RWPE1 (cell line): ENCODE data around the gene OR4D6.

Experiments
- CTCF ChIA-PET: fragments of 350-600 bp; sonication (Branson Sonifier 250); formaldehyde crosslinking; extraction: SDS; loops from one replicate; lab custom pipeline; 2021; lab: Yijun Ruan, JAX
- POLR2A ChIA-PET: fragments of 400-600 bp; formaldehyde crosslinking; extraction: SDS; loops from one replicate; lab custom pipeline; 2020; ENCODE audit warnings: antibody characterized with exemption; ENCODE audit not compliant: low non-redundant PET; lab: Yijun Ruan, JAX
- DNase-seq: peaks from one replicate; pipeline ENCODE4 v3.0.0; 2012; ENCODE audit warnings: low spot score
- H3K27ac ChIP-seq: fragments of 450-650 bp; 2 replicates; pipeline ENCODE4 v1.5.1; 2017
- CTCF ChIP-seq: fragments of 450-650 bp; conservative IDR thresholded peaks from 2 replicates; pipeline ENCODE4 v1.5.1; 2017; ENCODE audit warnings: low read depth, mild to moderate bottlenecking

Gene OR4D6

GRCh38 chr11:59479906-59480305, 23.1 kb downstream of the OR4D6 start:
- POLR2A ChIA-PET, result no interaction called here
- no peak for DNase-seq
- H3K27ac ChIP-seq, result no peak overlapping the region
- no peak for TF ChIP-seq CTCF
- CTCF ChIA-PET, result no interaction called here

DNA sequence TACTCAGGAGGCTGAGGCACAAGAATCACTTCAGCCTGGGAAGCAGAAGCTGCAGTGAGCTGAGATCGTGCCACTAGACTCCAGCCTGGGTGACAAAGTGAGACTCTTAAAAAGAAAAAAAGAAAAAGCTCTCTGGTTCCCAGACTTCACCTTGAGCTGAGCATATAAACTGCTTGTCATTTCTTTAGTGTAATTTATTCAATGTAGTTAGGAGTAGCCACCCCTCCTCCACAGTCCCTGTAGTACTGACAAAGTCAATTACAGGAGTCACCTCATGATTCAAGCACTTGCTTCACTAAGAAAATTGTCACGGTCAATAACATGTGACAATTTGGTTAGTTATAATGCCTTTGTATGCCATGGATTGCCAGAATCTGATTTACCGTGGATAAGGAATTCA, 23.6 kb downstream of the OR4D6 start:
- CTCF ChIA-PET, result no interaction called here
- POLR2A ChIA-PET, result no interaction called here
- TF ChIP-seq CTCF, result no peak

DNA sequence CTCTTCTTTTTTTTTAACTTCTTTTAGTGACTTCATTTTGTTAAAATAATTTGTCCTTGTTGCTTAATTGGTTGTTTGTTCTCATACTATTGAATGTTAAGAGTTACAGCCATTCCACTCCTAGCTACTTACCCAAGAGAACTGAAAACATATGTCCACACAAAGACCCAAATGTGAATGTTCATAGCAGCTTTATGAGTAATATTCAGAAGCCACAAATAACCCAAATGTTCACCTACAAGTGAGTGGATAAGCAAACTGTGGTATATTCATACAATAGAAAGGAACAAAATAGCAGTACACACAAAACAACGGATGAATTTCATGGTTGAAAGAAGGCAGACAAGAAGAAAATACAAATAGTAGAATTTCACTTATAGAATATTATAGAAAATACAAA, 45.2 kb downstream of the OR4D6 start:
- H3K27ac ChIP-seq, result no peak overlapping the region
- TF ChIP-seq CTCF, result no peak
- ChIA-PET CTCF (no interaction called here), POLR2A (no interaction called here)
- no peak for DNase-seq

More for the DNA sequence above, 23.6 kb downstream of the OR4D6 start:
- no peak for DNase-seq
- no peak overlapping the region for H3K27ac ChIP-seq

- POLR2A ChIA-PET, result no interaction called here
- CTCF ChIA-PET, result no interaction called here
Observed at GRCh38 chr11:59503276-59503675, 46.5 kb downstream of the OR4D6 start, which contains the start of gene OR4D11. Gene OR4D11 (plus strand): TSS chr11:59503576. CDS start chr11:59503576, 0 bp downstream.

More at GRCh38 chr11:59503276-59503675, 46.5 kb downstream of the OR4D6 start, which contains the start of gene OR4D11:
- no peak within 1 kb of the TSS for H3K27ac ChIP-seq
- no peak for DNase-seq
- TF ChIP-seq CTCF, result no peak
